Thyroid gland (tissue), 4 donors: ENCODE measurements around the gene ATP2A1. TPM values are rescaled to one million over a fixed set of nuclear protein-coding genes. Genes with fewer than 3 reads are reported as not detected.

Experiments
- DNase-seq, 2 donors: peaks; one replicate each; pipeline ENCODE4 v3.0.0-alpha.2; 2019
- H3K27ac ChIP-seq, 3 donors: fragments of 200-600 bp; sonication (generic); 1 replicate in 2 of 3; 2 replicates in 1 of 3; pipeline ENCODE4 v1.5.1; 2016 to 2019; ENCODE audit warnings: mild to moderate bottlenecking in 1 of 3, moderate library complexity in 1 of 3
- H3K27me3 ChIP-seq: fragments of 200-600 bp; sonication (generic); one replicate; pipeline ENCODE4 v1.5.1; 2019
- H3K36me3 ChIP-seq, 2 donors: fragments of 200-600 bp; sonication (generic); one replicate each; pipeline ENCODE4 v1.5.1; 2016 to 2019
- H3K4me1 ChIP-seq, 2 donors: fragments of 200-600 bp; sonication (generic); one replicate each; pipeline ENCODE4 v1.5.1; 2017 to 2019
- H3K4me3 ChIP-seq, 3 donors: fragments of 200-600 bp; sonication (generic); replicated peaks in 1 of 3; 1 replicate in 2 of 3; 2 replicates in 1 of 3; pipeline ENCODE4 v1.5.1; 2016; ENCODE audit warnings: mild to moderate bottlenecking in 1 of 3
- H3K9me3 ChIP-seq: fragments of 200-600 bp; sonication (generic); one replicate; pipeline ENCODE4 v1.5.1; 2017
- CTCF ChIP-seq, 6 experiments: fragments of 200-600 bp in 3 of 6; fragments of 450-650 bp in 3 of 6; sonication (generic) in 3 of 6; IDR thresholded peaks; one replicate each; pipeline ENCODE4 v1.5.1; 2016 to 2019; ENCODE audit warnings: antibody characterized with exemption in 6 of 6, mild to moderate bottlenecking in 2 of 6, inconsistent platforms in 1 of 6, moderate library complexity in 1 of 6
- POLR2A ChIP-seq, 2 donors: fragments of 450-650 bp; IDR thresholded peaks; one replicate each; pipeline ENCODE4 v1.6.1; 2017; ENCODE audit warnings: antibody characterized with exemption in 2 of 2, mild to moderate bottlenecking in 2 of 2, moderate library complexity in 1 of 2
- WGBS, 2 donors: methylation state at CpG; one replicate each; pipeline ENCODE4 v1.1.5; 2017; 5-methylcytosine and 5-hydroxymethylcytosine counted together
- intact Hi-C: fragments of 100-400 bp; cut with DNase I; formaldehyde crosslinking; loops from one replicate; pipeline ENCODE4 v1.15.1; 2023
- microRNA-seq: library from miRNA; unstranded; fragments of <30 nt; microRNA quantifications from one replicate; pipeline ENCODE4, GENCODE V29; 2016
- small RNA-seq: library from RNA; depleted of rRNA; stranded (forward); fragments of <200 nt; gene quantifications from one replicate; pipeline ENCODE3, GENCODE V24; 2016
- total RNA-seq, 4 donors: library from RNA; depleted of rRNA; stranded (reverse); fragments of >200 nt; gene quantifications; one replicate each; pipeline ENCODE4 v1.2.3, GENCODE V29; 2016

Gene ATP2A1
- total RNA-seq, 4 donors from 2014 or later: 0.27 to 2.7 (median 2.3) TPM; not detected in 1

GRCh38 chr16:28943281-28943680, 65.0 kb downstream of the ATP2A1 start:
- Histone ChIP-seq H3K36me3 (no peaks in the 10 kb centered on the region), H3K9me3 (no peaks in the 10 kb centered on the region), H3K4me3 (no peak overlapping the region), H3K27ac (no peak overlapping the region), H3K4me1 (peaks cover 0 to 9% of the 10 kb centered on the region in 2 donors), H3K27me3 (no peaks in the 10 kb centered on the region)
- intact Hi-C loops: loop anchor here (5.0 kb wide), 1 partner anchor 61 kb away; no protein-coding TSS in a partner anchor
- no peak for DNase-seq
- TF ChIP-seq POLR2A (IDR thresholded peaks at IDR 0.05) (no peak), CTCF (IDR thresholded peaks at IDR 0.05) (no peak)

GRCh38 chr16:28946681-28947080, 68.4 kb downstream of the ATP2A1 start:
- no peak overlapping the region for H3K4me3 ChIP-seq
- TF ChIP-seq POLR2A (IDR thresholded peaks at IDR 0.05): no peak
- TF ChIP-seq CTCF (IDR thresholded peaks at IDR 0.05): no peak
- no peaks in the 10 kb centered on the region for H3K36me3 ChIP-seq
- intact Hi-C loops: no loop called here
- peaks cover 8 to 12% of the 10 kb centered on the region in 2 donors for H3K4me1 ChIP-seq
- H3K27me3 ChIP-seq: no peaks in the 10 kb centered on the region
- no peak overlapping the region for H3K27ac ChIP-seq
- DNase-seq: no peak
- no peaks in the 10 kb centered on the region for H3K9me3 ChIP-seq
- WGBS, 2 donors: 69 to 79% methylated on average over 4 of the region's 4 CpGs

- H3K27ac ChIP-seq: peak within 1 kb of the TSS; percentile 45 to 66 (median 55)
- peak in 1 of 2 donors; percentile 72 for TF ChIP-seq POLR2A (IDR thresholded peaks at IDR 0.05)
- TF ChIP-seq CTCF (IDR thresholded peaks at IDR 0.05): no peak
- H3K27me3 ChIP-seq: no peaks in the 10 kb centered on the region
- H3K36me3 ChIP-seq: peaks cover 14% of the 10 kb centered on the region in 2 donors
- H3K9me3 ChIP-seq: no peaks in the 10 kb centered on the region
- intact Hi-C loops: loop anchor here (5.0 kb wide), 1 partner anchor 124 kb away; no protein-coding TSS in a partner anchor
- H3K4me3 ChIP-seq: peak within 1 kb of the TSS; percentile 61 to 95 (median 81)
- WGBS, 2 donors: 0 to 2% methylated on average over 36 to 48 of the region's 79 CpGs
- DNase-seq: peak; percentile 99 to 100
- H3K4me1 ChIP-seq: peaks cover 9 to 11% of the 10 kb centered on the region in 2 donors
Measured at GRCh38 chr16:28950648-28951409, 72.5 kb downstream of the ATP2A1 start, which contains the start of gene NFATC2IP. NFATC2IP (plus strand) TSS chr16:28950937; CDS start chr16:28951012, 75 bp downstream.

- Histone ChIP-seq H3K4me1 (peaks cover 8 to 11% of the 10 kb centered on the region in 2 donors), H3K4me3 (peak overlapping the region; percentile 61 to 95 (median 81)), H3K36me3 (peaks cover 15 to 21% of the 10 kb centered on the region in 2 donors), H3K9me3 (no peaks in the 10 kb centered on the region), H3K27ac (peak overlapping the region in 2 of 3 donors; percentile 48), H3K27me3 (no peaks in the 10 kb centered on the region)
- DNase-seq: no peak
- TF ChIP-seq CTCF (IDR thresholded peaks at IDR 0.05) (no peak), POLR2A (IDR thresholded peaks at IDR 0.05) (no peak)
- intact Hi-C loops: loop anchor here (5.0 kb wide), 1 partner anchor 124 kb away; no protein-coding TSS in a partner anchor
- 1 to 3% methylated on average over 12 to 14 of the region's 17 CpGs for WGBS, 2 donors
Measured at GRCh38 chr16:28951410-28951943, 73.2 kb downstream of the ATP2A1 start.

Small RNA genes within 50 kb of the gene (microRNA-seq; reads per million reads assigned to microRNA genes)
- gene MIR4721: not detected

Small RNA genes within 50 kb of the gene (small RNA-seq; reads per million reads assigned to genes)
- not detected for gene RF00416

Other genes with a start within 250 kb of the ATP2A1 start
- under 1 TPM in 2 of 4 donors, not detected in 2; 0.27 to 0.63 TPM for gene NPIPB8, start 240.4 kb upstream of the ATP2A1 start, total RNA-seq
- gene EIF3C, start 167.0 kb upstream of the ATP2A1 start, total RNA-seq: 100 to 1,000 TPM; 213 to 326 (median 285) TPM
- 1 to 10 TPM; 1.2 to 8.2 (median 2.0) TPM for gene NPIPB9, start 126.7 kb upstream of the ATP2A1 start, total RNA-seq
- 10 to 100 TPM; 49.3 to 78.7 (median 62.0) TPM for gene ATXN2L, start 55.5 kb upstream of the ATP2A1 start, total RNA-seq
- gene TUFM, start 32.1 kb upstream of the ATP2A1 start, total RNA-seq: 100 to 1,000 TPM in 3 of 4 donors, 10 to 100 TPM in 1; 95.7 to 172 (median 126) TPM
- 10 to 100 TPM; 34.4 to 60.6 (median 38.8) TPM for gene SH2B1, start 14.6 kb upstream of the ATP2A1 start, total RNA-seq
- 10 to 100 TPM; 36.7 to 55.8 (median 41.2) TPM for gene RABEP2, start 46.8 kb downstream of the ATP2A1 start, total RNA-seq
- gene CD19, start 53.5 kb downstream of the ATP2A1 start, total RNA-seq: not detected
- 10 to 100 TPM; 20.5 to 33.6 (median 28.2) TPM for gene NFATC2IP, start 72.4 kb downstream of the ATP2A1 start, total RNA-seq
- gene SPNS1, start 96.3 kb downstream of the ATP2A1 start, total RNA-seq: 10 to 100 TPM; 16.5 to 24.2 (median 20.6) TPM
- 10 to 100 TPM in 1 of 4 donors, 1 to 10 TPM in 3; 4.4 to 10.6 (median 7.0) TPM for gene LAT, start 106.6 kb downstream of the ATP2A1 start, total RNA-seq